Sigmoid colon (tissue), 4 donors: ENCODE measurements around the gene RSF1.

Source experiments
- CTCF ChIP-seq, 4 experiments: fragments of 450-650 bp in 3 of 4; fragments of 200-600 bp in 1 of 4; IDR thresholded peaks; one replicate each; pipeline ENCODE4 v1.5.1; 2016 to 2019; ENCODE audit warnings: antibody characterized with exemption in 4 of 4, mild to moderate bottlenecking in 3 of 4, moderate library complexity in 2 of 4
- POLR2A ChIP-seq, 2 donors: fragments of 450-650 bp; IDR thresholded peaks; one replicate each; pipeline ENCODE4 v1.6.1; 2016; ENCODE audit warnings: antibody characterized with exemption in 2 of 2, mild to moderate bottlenecking in 2 of 2, moderate library complexity in 2 of 2
- POLR2AphosphoS5 ChIP-seq, 4 donors: sonication (generic); formaldehyde crosslinking; IDR thresholded peaks; one replicate each; pipeline ENCODE4 v1.6.1; 2017; ENCODE audit warnings: antibody characterized with exemption in 4 of 4

GRCh38 chr11:77752516-77752915 lies 68.0 kb downstream of the RSF1 start:
- TF ChIP-seq CTCF (IDR thresholded peaks at IDR 0.05) (no peak), POLR2AphosphoS5 (IDR thresholded peaks at IDR 0.05) (no peak), POLR2A (IDR thresholded peaks at IDR 0.05) (no peak)
